ENCODE results near the gene ORC3. TPM values are rescaled to one million over a fixed set of nuclear protein-coding genes. Genes with fewer than 3 reads are reported as not detected.

Gene ORC3
- total RNA-seq, 2 experiments from 2014 or later: 38.8 to 42.6 TPM

- Mint-ChIP-seq H3K9me3 (ENCODE audit: low read depth) (no peaks in the 10 kb centered on the region), H3K4me1 (no peaks in the 10 kb centered on the region), H3K27ac (no peak overlapping the region), H3K36me3 (ENCODE audit: low read depth) (peaks cover 31% of the 10 kb centered on the region), H3K4me3 (no peak overlapping the region), H3K27me3 (no peaks in the 10 kb centered on the region)
- intact Hi-C loops (cut with DNase I, micrococcal nuclease): no loop called here
- ChIA-PET POLR2A (no interaction called here), CTCF (interaction anchor here (0.6 to 1.3 kb wide), 3 partner anchors 9 to 14 kb away, joined by 3 to 7 read pairs (median 4); no protein-coding TSS in a partner anchor)
- ATAC-seq (no peak), DNase-seq (no peak)
These were observed 47.2 kb downstream of the ORC3 start for GRCh38 chr6:87637106-87637505.

DNA sequence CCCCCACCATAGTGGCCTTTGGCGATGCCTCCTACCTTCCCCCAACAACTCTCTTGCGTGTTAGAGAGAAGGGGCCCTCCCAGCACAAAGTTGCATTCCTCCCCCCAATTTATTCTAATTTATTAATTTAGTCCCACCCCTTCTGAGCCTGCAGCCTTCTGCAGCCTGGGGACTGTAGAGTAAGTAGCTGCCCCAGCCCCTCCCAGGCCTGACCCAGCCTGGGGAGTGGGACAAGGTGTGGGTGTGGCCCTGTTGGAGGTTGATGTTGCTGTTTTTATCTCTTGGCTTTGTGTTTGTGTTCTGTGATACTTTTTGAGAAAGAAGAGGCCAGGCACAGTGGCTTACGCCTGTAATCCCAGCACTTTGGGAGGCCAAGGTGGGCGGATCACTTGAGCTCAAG is 49.4 kb downstream of the ORC3 start:
- Mint-ChIP-seq H3K27me3 (no peaks in the 10 kb centered on the region), H3K9me3 (ENCODE audit: low read depth) (no peaks in the 10 kb centered on the region), H3K4me1 (peaks cover under 1% of the 10 kb centered on the region), H3K4me3 (no peak overlapping the region), H3K36me3 (ENCODE audit: low read depth) (peaks cover 31% of the 10 kb centered on the region), H3K27ac (no peak overlapping the region)
- ChIA-PET POLR2A (no interaction called here), CTCF (no interaction called here)
- intact Hi-C loops (cut with DNase I, micrococcal nuclease): no loop called here
- ATAC-seq (no peak), DNase-seq (no peak)

GRCh38 chr6:87641065-87641692 is 51.2 kb downstream of the ORC3 start:
- intact Hi-C loops (cut with DNase I, micrococcal nuclease): no loop called here
- Mint-ChIP-seq H3K27ac (no peak overlapping the region), H3K4me3 (no peak overlapping the region), H3K9me3 (ENCODE audit: low read depth) (no peaks in the 10 kb centered on the region), H3K36me3 (ENCODE audit: low read depth) (peaks cover 28% of the 10 kb centered on the region), H3K4me1 (peaks cover 10% of the 10 kb centered on the region), H3K27me3 (no peaks in the 10 kb centered on the region)
- ChIA-PET POLR2A (no interaction called here), CTCF (interaction anchor here (0.7 to 0.8 kb wide), 2 partner anchors 58 to 190 kb away, joined by 3 to 5 read pairs; no protein-coding TSS in a partner anchor)
- DNase-seq: no peak
- peak; percentile 83 for ATAC-seq

- Mint-ChIP-seq H3K27ac (peak overlapping the region; percentile 67), H3K36me3 (ENCODE audit: low read depth) (peaks cover 11% of the 10 kb centered on the region), H3K4me1 (peaks cover 10% of the 10 kb centered on the region), H3K27me3 (no peaks in the 10 kb centered on the region), H3K9me3 (ENCODE audit: low read depth) (no peaks in the 10 kb centered on the region), H3K4me3 (peak overlapping the region; percentile 38)
- intact Hi-C loops (cut with DNase I, micrococcal nuclease): no loop called here
- ChIA-PET POLR2A (interaction anchor here (0.6 kb wide), 1 partner anchor 32 kb away, joined by 3 read pairs; no protein-coding TSS in a partner anchor), CTCF (interaction anchor here (0.6 kb wide), 1 partner anchor 47 kb away, joined by 3 read pairs; no protein-coding TSS in a partner anchor)
- no peak for DNase-seq
- no peak for ATAC-seq
These were observed 55.1 kb downstream of the ORC3 start for GRCh38 chr6:87645080-87645479.

- no peaks in the 10 kb centered on the region for H3K27me3 Mint-ChIP-seq
- ChIA-PET POLR2A (no interaction called here), CTCF (interaction anchor here (2.0 kb wide), 1 partner anchor 10 kb away, joined by 7 read pairs; no protein-coding TSS in a partner anchor)
- intact Hi-C loops (cut with DNase I, micrococcal nuclease): no loop called here
- H3K4me3 Mint-ChIP-seq: no peak overlapping the region
- DNase-seq (peak; percentile 19), ATAC-seq (peak; percentile 97)
- peaks cover 47% of the 10 kb centered on the region for H3K36me3 Mint-ChIP-seq (ENCODE audit: low read depth)
- peaks cover 23% of the 10 kb centered on the region for H3K4me1 Mint-ChIP-seq
- peak overlapping the region; percentile 28 for H3K27ac Mint-ChIP-seq
- no peaks in the 10 kb centered on the region for H3K9me3 Mint-ChIP-seq (ENCODE audit: low read depth)
These were observed 63.4 kb downstream of the ORC3 start for GRCh38 chr6:87653074-87653962.

GRCh38 chr6:87654122-87654521 is 64.2 kb downstream of the ORC3 start:
- DNase-seq (no peak), ATAC-seq (no peak)
- ChIA-PET CTCF (interaction anchor here (1.4 to 2.0 kb wide), 2 partner anchors 10 to 169 kb away, joined by 3 to 7 read pairs; no protein-coding TSS in a partner anchor), POLR2A (no interaction called here)
- Mint-ChIP-seq H3K4me1 (peaks cover 23% of the 10 kb centered on the region), H3K9me3 (ENCODE audit: low read depth) (no peaks in the 10 kb centered on the region), H3K4me3 (no peak overlapping the region), H3K36me3 (ENCODE audit: low read depth) (peaks cover 46% of the 10 kb centered on the region), H3K27ac (no peak overlapping the region), H3K27me3 (no peaks in the 10 kb centered on the region)
- intact Hi-C loops (cut with DNase I, micrococcal nuclease): no loop called here

- ChIA-PET POLR2A (no interaction called here), CTCF (interaction anchor here (1.0 to 2.0 kb wide), 3 partner anchors 9 to 170 kb away, joined by 3 to 7 read pairs (median 5); no protein-coding TSS in a partner anchor)
- Mint-ChIP-seq H3K27me3 (no peaks in the 10 kb centered on the region), H3K9me3 (ENCODE audit: low read depth) (no peaks in the 10 kb centered on the region), H3K4me3 (no peak overlapping the region), H3K36me3 (ENCODE audit: low read depth) (peaks cover 50% of the 10 kb centered on the region), H3K4me1 (peaks cover 23% of the 10 kb centered on the region), H3K27ac (no peak overlapping the region)
- ATAC-seq (no peak), DNase-seq (no peak)
- intact Hi-C loops (cut with DNase I, micrococcal nuclease): no loop called here
These were observed 65.0 kb downstream of the ORC3 start for GRCh38 chr6:87654875-87655454.

DNA sequence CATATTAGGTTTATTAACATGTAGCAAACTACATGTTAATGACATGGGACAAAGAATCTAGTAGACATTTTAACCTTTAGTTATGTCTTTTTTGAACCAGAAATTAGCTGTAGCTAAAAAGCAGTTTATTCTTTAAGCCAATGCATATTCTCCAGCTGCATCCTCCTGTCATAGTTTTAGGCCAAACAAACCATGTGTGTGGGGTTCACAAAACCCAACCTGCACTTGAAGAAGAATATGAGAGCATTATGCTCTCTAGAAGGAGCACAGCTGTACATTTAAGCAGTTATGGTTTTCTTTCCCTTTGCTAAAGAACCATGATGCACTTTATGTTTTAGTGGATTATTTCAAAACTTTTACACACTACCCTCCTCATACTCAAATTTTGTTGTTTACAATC is 65.9 kb downstream of the ORC3 start:
- ATAC-seq: no peak
- POLR2A ChIA-PET: no interaction called here

DNA sequence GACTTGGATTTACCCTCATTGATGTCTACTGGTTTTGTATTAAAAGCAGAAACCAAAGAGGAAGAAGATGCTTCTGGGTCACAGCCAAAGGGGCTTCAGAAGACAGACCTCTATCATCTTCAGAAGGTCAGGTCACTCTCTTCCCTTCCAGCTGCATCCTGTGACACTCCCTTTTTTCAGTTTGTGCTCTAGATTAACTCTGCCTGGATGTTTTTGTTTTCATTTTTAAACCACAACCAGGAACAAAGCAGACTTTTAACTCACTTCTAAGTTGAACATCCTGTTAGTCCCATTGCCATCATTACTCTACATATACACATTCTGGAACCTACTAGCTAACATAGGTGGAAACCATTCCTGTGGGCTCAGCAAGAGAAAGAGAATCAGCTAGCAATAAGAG is 66.9 kb downstream of the ORC3 start:
- no peaks in the 10 kb centered on the region for H3K9me3 Mint-ChIP-seq (ENCODE audit: low read depth)
- intact Hi-C loops (cut with DNase I, micrococcal nuclease): no loop called here
- ATAC-seq: no peak

More for the DNA sequence above, 65.9 kb downstream of the ORC3 start:
- Mint-ChIP-seq H3K36me3 (ENCODE audit: low read depth) (peaks cover 46% of the 10 kb centered on the region), H3K9me3 (ENCODE audit: low read depth) (no peaks in the 10 kb centered on the region), H3K27me3 (no peaks in the 10 kb centered on the region), H3K4me1 (peaks cover 23% of the 10 kb centered on the region), H3K4me3 (no peak overlapping the region), H3K27ac (no peak overlapping the region)
- CTCF ChIA-PET: interaction anchor here (0.9 to 1.0 kb wide), 2 partner anchors 12 to 18 kb away, joined by 3 to 5 read pairs; no protein-coding TSS in a partner anchor
- no peak for DNase-seq
- intact Hi-C loops (cut with DNase I, micrococcal nuclease): no loop called here

GRCh38 chr6:87658516-87658915 is 68.6 kb downstream of the ORC3 start:
- Mint-ChIP-seq H3K27me3 (no peaks in the 10 kb centered on the region), H3K9me3 (ENCODE audit: low read depth) (no peaks in the 10 kb centered on the region), H3K36me3 (ENCODE audit: low read depth) (peaks cover 31% of the 10 kb centered on the region), H3K4me3 (no peak overlapping the region), H3K27ac (no peak overlapping the region), H3K4me1 (peaks cover 12% of the 10 kb centered on the region)
- no peak for DNase-seq
- intact Hi-C loops (cut with DNase I, micrococcal nuclease): no loop called here
- ATAC-seq: no peak
- ChIA-PET CTCF (no interaction called here), POLR2A (no interaction called here)

More for the DNA sequence above, 66.9 kb downstream of the ORC3 start:
- ChIA-PET POLR2A (interaction anchor here (0.7 kb wide), 1 partner anchor 42 kb away, joined by 4 read pairs; no protein-coding TSS in a partner anchor), CTCF (interaction anchor here (0.6 to 0.9 kb wide), 2 partner anchors 19 to 67 kb away, joined by 3 read pairs; no protein-coding TSS in a partner anchor)
- H3K27ac Mint-ChIP-seq: no peak overlapping the region
- H3K36me3 Mint-ChIP-seq (ENCODE audit: low read depth): peaks cover 41% of the 10 kb centered on the region
- peaks cover 23% of the 10 kb centered on the region for H3K4me1 Mint-ChIP-seq
- no peak for DNase-seq
- H3K4me3 Mint-ChIP-seq: no peak overlapping the region
- no peaks in the 10 kb centered on the region for H3K27me3 Mint-ChIP-seq

- ChIA-PET POLR2A (no interaction called here), CTCF (interaction anchor here (0.8 kb wide), 1 partner anchor 247 kb away, joined by 3 read pairs; no protein-coding TSS in a partner anchor)
- no peaks in the 10 kb centered on the region for H3K27me3 Mint-ChIP-seq
- peaks cover 8% of the 10 kb centered on the region for H3K4me1 Mint-ChIP-seq
- H3K36me3 Mint-ChIP-seq (ENCODE audit: low read depth): peaks cover 20% of the 10 kb centered on the region
- no peak overlapping the region for H3K4me3 Mint-ChIP-seq
- intact Hi-C loops (cut with DNase I, micrococcal nuclease): no loop called here
- no peak for ATAC-seq
- H3K9me3 Mint-ChIP-seq (ENCODE audit: low read depth): no peaks in the 10 kb centered on the region
- DNase-seq: no peak
- H3K27ac Mint-ChIP-seq: no peak overlapping the region
These were observed 70.4 kb downstream of the ORC3 start for GRCh38 chr6:87660226-87660911.
